H1 (cell line): ENCODE results near the gene GPR26. TPM values are rescaled to one million over a fixed set of nuclear protein-coding genes. Genes with fewer than 3 reads are reported as not detected.

Experiments
- CTCF ChIA-PET: fragments of 300-600 bp; sonication (Branson Sonifier 250); formaldehyde crosslinking; loops from one replicate; lab custom pipeline; 2021; ENCODE audit not compliant: partially characterized antibody; lab: Charles Lee
- POLR2A ChIA-PET: fragments of 300-600 bp; sonication (Branson Sonifier 250); formaldehyde crosslinking; loops from one replicate; lab custom pipeline; 2021; ENCODE audit warnings: inconsistent platforms; ENCODE audit not compliant: partially characterized antibody; lab: Charles Lee
- DNase-seq, 2 experiments: peaks; one replicate each; pipeline versions ENCODE4 v3.0.0 to v3.0.0-alpha.2; 2010 to 2022; ENCODE audit warnings: low spot score in 2 of 2, low read depth in 1 of 2, mixed read lengths in 1 of 2
- FAIRE-seq: peaks from 2 replicates; lab custom pipeline; 2011; peaks lifted over from hg19 to GRCh38; lab: Jason Lieb, UNC
- H2AFZ ChIP-seq: 2 replicates; pipeline ENCODE4 v1.8.1; 2012; ENCODE audit warnings: low read length, inconsistent platforms
- H2AK5ac ChIP-seq: 2 replicates; pipeline ENCODE4 v1.6.1; 2013; ENCODE audit warnings: low read depth, low read length
- H2BK120ac ChIP-seq: replicated peaks from 2 replicates; pipeline ENCODE3; 2013; ENCODE audit warnings: low read depth, low read length, inconsistent platforms
- H2BK12ac ChIP-seq: 2 replicates; pipeline ENCODE4 v1.6.1; 2013; ENCODE audit warnings: low read depth, low read length
- H2BK15ac ChIP-seq: 2 replicates; pipeline ENCODE4 v1.6.1; 2013; ENCODE audit warnings: low read length
- H2BK20ac ChIP-seq: 2 replicates; pipeline ENCODE4 v1.6.1; 2013; ENCODE audit warnings: low read length
- H2BK5ac ChIP-seq: 2 replicates; pipeline ENCODE4 v1.6.1; 2013; ENCODE audit warnings: low read depth, low read length
- H3K14ac ChIP-seq: 2 replicates; pipeline ENCODE4 v1.6.1; 2013; ENCODE audit warnings: inconsistent platforms; ENCODE audit not compliant: insufficient read length
- H3K18ac ChIP-seq: 2 replicates; pipeline ENCODE4 v1.6.1; 2013; ENCODE audit warnings: low read length; ENCODE audit errors: extremely low read depth
- H3K23ac ChIP-seq: 2 replicates; pipeline ENCODE4 v1.6.1; 2013; ENCODE audit warnings: inconsistent platforms; ENCODE audit not compliant: insufficient read length
- H3K23me2 ChIP-seq: 2 replicates; pipeline ENCODE4 v1.6.1; 2013; ENCODE audit warnings: low read depth, low read length
- H3K27ac ChIP-seq: 2 replicates; pipeline ENCODE4 v1.6.1; 2011; ENCODE audit warnings: low read depth, low read length, inconsistent platforms
- H3K27me3 ChIP-seq, 4 experiments: replicated peaks in 1 of 4; 1 replicate in 1 of 4; 2 replicates in 3 of 4; pipeline versions ENCODE4 v1.6.1 to v1.8.1; 2011 to 2013; ENCODE audit warnings: low read length in 3 of 4, mild to moderate bottlenecking in 3 of 4, inconsistent platforms in 2 of 4, mixed read lengths in 2 of 4, moderate library complexity in 1 of 4; ENCODE audit not compliant: control insufficient read depth in 3 of 4, insufficient read depth in 3 of 4; ENCODE audit errors: extremely low read depth in 1 of 4
- H3K36me3 ChIP-seq, 4 experiments: 2 replicates each; pipeline versions ENCODE4 v1.6.1 to v1.8.1; 2011 to 2013; ENCODE audit warnings: mild to moderate bottlenecking in 4 of 4, low read length in 3 of 4, moderate library complexity in 2 of 4, control low read depth in 1 of 4, inconsistent platforms in 1 of 4; ENCODE audit not compliant: insufficient read depth in 4 of 4, control insufficient read depth in 2 of 4
- H3K4ac ChIP-seq: replicated peaks from 2 replicates; pipeline ENCODE3; 2013; ENCODE audit warnings: low read length, low read depth, mixed read lengths, inconsistent platforms; ENCODE audit not compliant: insufficient read length
- H3K4me1 ChIP-seq, 4 experiments: replicated peaks in 1 of 4; 1 replicate in 1 of 4; 2 replicates in 3 of 4; pipeline versions ENCODE4 v1.6.1 to v1.8.1; 2011 to 2013; ENCODE audit warnings: low read length in 3 of 4, inconsistent platforms in 2 of 4, mixed read lengths in 1 of 4; ENCODE audit not compliant: insufficient read depth in 4 of 4, control insufficient read depth in 3 of 4
- H3K4me2 ChIP-seq, 2 experiments: 2 replicates each; pipeline versions ENCODE4 v1.6.1 to v1.8.1; 2011 to 2013; ENCODE audit warnings: low read depth in 2 of 2, low read length in 2 of 2, control low read depth in 1 of 2, inconsistent platforms in 1 of 2, mild to moderate bottlenecking in 1 of 2; ENCODE audit not compliant: insufficient read depth in 1 of 2
- H3K4me3 ChIP-seq, 4 experiments: fragments of 200-600, 300-600 bp in 1 of 4; sonication (generic), shearing (Covaris generic), sonication (Bioruptor Twin) in 1 of 4; 2 replicates each; pipeline versions ENCODE4 v1.5.1 to v1.8.1; 2011 to 2016; ENCODE audit warnings: low read length in 4 of 4, low read depth in 3 of 4, control low read depth in 2 of 4, inconsistent platforms in 2 of 4, mild to moderate bottlenecking in 2 of 4, mixed read lengths in 1 of 4, moderate library complexity in 1 of 4; ENCODE audit not compliant: insufficient read depth in 2 of 4; ENCODE audit errors: extremely low read depth in 1 of 4
- H3K56ac ChIP-seq: replicated peaks from 2 replicates; pipeline ENCODE3; 2013; ENCODE audit warnings: low read depth, mild to moderate bottlenecking, mixed read lengths, low read length, inconsistent platforms; ENCODE audit not compliant: insufficient read length
- H3K79me1 ChIP-seq: 2 replicates; pipeline ENCODE4 v1.6.1; 2013; ENCODE audit warnings: low read depth, low read length, control low read depth
- H3K79me2 ChIP-seq, 2 experiments: 2 replicates each; pipeline versions ENCODE4 v1.6.1 to v1.8.1; 2012 to 2013; ENCODE audit warnings: low read length in 2 of 2, mild to moderate bottlenecking in 2 of 2, inconsistent platforms in 1 of 2; ENCODE audit not compliant: insufficient read depth in 2 of 2, control insufficient read depth in 1 of 2
- H3K9ac ChIP-seq, 4 experiments: replicated peaks in 1 of 4; 1 replicate in 1 of 4; 2 replicates in 3 of 4; pipeline versions ENCODE4 v1.6.1 to v1.8.1; 2011 to 2013; ENCODE audit warnings: low read depth in 3 of 4, low read length in 3 of 4, control low read depth in 2 of 4, mild to moderate bottlenecking in 2 of 4, moderate library complexity in 2 of 4, inconsistent platforms in 1 of 4; ENCODE audit errors: extremely low read depth in 1 of 4
- H3K9me3 ChIP-seq, 2 experiments: 2 replicates each; pipeline versions ENCODE4 v1.6.1 to v1.8.1; 2012 to 2013; ENCODE audit warnings: mild to moderate bottlenecking in 2 of 2, moderate library complexity in 2 of 2, control low read depth in 1 of 2, inconsistent platforms in 1 of 2, low read depth in 1 of 2, low read length in 1 of 2, mixed read lengths in 1 of 2; ENCODE audit not compliant: insufficient read depth in 2 of 2
- H4K20me1 ChIP-seq, 2 experiments: replicated peaks in 1 of 2; 2 replicates each; pipeline versions ENCODE3 to v1.8.1; 2011 to 2013; ENCODE audit warnings: inconsistent platforms in 2 of 2, low read length in 2 of 2, mild to moderate bottlenecking in 1 of 2; ENCODE audit not compliant: insufficient read depth in 2 of 2, control insufficient read depth in 1 of 2
- H4K5ac ChIP-seq: 2 replicates; pipeline ENCODE4 v1.6.1; 2013; ENCODE audit warnings: low read length, low read depth, mixed read lengths, inconsistent platforms; ENCODE audit not compliant: insufficient read length
- H4K8ac ChIP-seq: 2 replicates; pipeline ENCODE4 v1.8.0; 2013; ENCODE audit warnings: mild to moderate bottlenecking, moderate library complexity, low read length, inconsistent platforms; ENCODE audit not compliant: insufficient read depth; ENCODE audit errors: extremely low read depth
- H4K91ac ChIP-seq: replicated peaks from 2 replicates; pipeline ENCODE3; 2013; ENCODE audit warnings: low read length, mixed read lengths, inconsistent platforms; ENCODE audit not compliant: insufficient read length
- KDM5A ChIP-seq: fragments of 200-600 bp; IDR thresholded peaks from 2 replicates; pipeline ENCODE4 v1.7.1; 2012; ENCODE audit warnings: mild to moderate bottlenecking, low read length, inconsistent platforms, mixed read lengths
- POU5F1 ChIP-seq: IDR thresholded peaks from 2 replicates; pipeline ENCODE4 v1.6.1; 2011; ENCODE audit warnings: low read depth, mild to moderate bottlenecking, low read length, moderate library complexity
- RAD21 ChIP-seq, 2 experiments: IDR thresholded peaks in 1 of 2; conservative IDR thresholded peaks in 1 of 2; 2 replicates each; pipeline ENCODE4 v1.6.1; 2011; ENCODE audit warnings: low read depth in 2 of 2, low read length in 2 of 2, improper control_type of control experiment in 1 of 2, inconsistent platforms in 1 of 2, mild to moderate bottlenecking in 1 of 2, moderate library complexity in 1 of 2
- RBBP5 ChIP-seq: IDR thresholded peaks from 2 replicates; pipeline ENCODE4 v1.7.1; 2012; ENCODE audit warnings: low read depth, mild to moderate bottlenecking, inconsistent platforms, low read length, moderate library complexity, borderline replicate concordance
- SIN3A ChIP-seq, 2 experiments: IDR thresholded peaks in 1 of 2; conservative IDR thresholded peaks in 1 of 2; 2 replicates each; pipeline ENCODE4 v1.6.1; 2011 to 2012; ENCODE audit warnings: low read length in 2 of 2, improper control_type of control experiment in 1 of 2, low read depth in 1 of 2, mild to moderate bottlenecking in 1 of 2
- TBP ChIP-seq: IDR thresholded peaks from 2 replicates; pipeline ENCODE4 v1.6.1; 2011; ENCODE audit warnings: low read depth, low read length, improper control_type of control experiment
- WGBS, 2 experiments: shearing (Covaris generic) in 1 of 2; methylation state at CpG; one replicate each; pipeline versions ENCODE4 v1.1.6 to v1.1.7; 2013 to 2015; ENCODE audit warnings: low lambda C conversion rate in 2 of 2, mixed read lengths in 2 of 2, inconsistent platforms in 1 of 2, low coverage in 1 of 2, missing lambda C conversion rate in 1 of 2; ENCODE audit not compliant: insufficient replicate concordance in 2 of 2, insufficient coverage in 1 of 2, insufficient read length in 1 of 2; ENCODE audit errors: extremely low coverage in 1 of 2, missing lambda C conversion rate in 1 of 2; 5-methylcytosine and 5-hydroxymethylcytosine counted together
- polyA plus RNA-seq, 7 experiments: library from polyadenylated mRNA; depleted of rRNA in 3 of 7; stranded (reverse) in 5 of 7; unstranded in 2 of 7; fragments of >200 nt in 5 of 7; fragments of 200-250 nt in 2 of 7; gene quantifications; 1 replicate in 5 of 7; 2 replicates in 1 of 7; 4 replicates in 1 of 7; pipeline versions ENCODE4 v1.2.1 to v1.2.3, GENCODE V29; 2011 to 2013; ENCODE audit warnings: missing spikeins in 2 of 7, mixed read lengths in 2 of 7
- total RNA-seq: library from RNA; stranded (reverse); fragmentation: NEBNext Ultra II Directional; extraction: Animal tissue kit (Norgen Biotek cat#: 25700); gene quantifications from 2 replicates; pipeline ENCODE4 v1.2.1, GENCODE V29; 2021

The GPR26 gene
- total and polyA plus RNA-seq, 2 of the 8 experiments (the other 6 are each of a cell fraction or from before 2014, with no cell fraction given), result 0.09 to 0.21 TPM

DNA sequence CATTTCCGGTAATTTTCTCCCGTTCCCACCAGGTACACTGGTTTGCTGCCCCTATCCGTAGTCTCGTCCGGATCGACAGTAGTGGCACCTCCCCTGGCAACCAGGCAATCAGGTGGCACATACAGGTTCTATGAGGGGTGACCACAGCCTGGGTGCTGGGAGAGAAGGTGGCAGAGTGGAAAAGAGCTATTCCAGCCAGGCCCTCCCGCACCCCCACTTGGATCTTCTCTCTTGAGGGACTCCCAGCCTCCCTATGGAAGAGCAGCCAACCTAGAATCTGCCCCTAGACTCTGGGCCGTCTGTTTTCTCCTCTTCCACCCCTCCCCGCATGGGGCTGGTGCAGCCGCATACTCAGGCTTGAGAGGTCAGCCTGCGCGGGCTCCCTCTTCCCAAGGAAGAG is 58.6 kb downstream of the GPR26 start:
- no peak overlapping the region for H3K56ac ChIP-seq
- no peaks in the 10 kb centered on the region for H3K79me1 ChIP-seq
- H3K27me3 ChIP-seq, result no peaks in the 10 kb centered on the region; a peak in 2 of 7 replicates
- no peaks in the 10 kb centered on the region for H3K79me2 ChIP-seq
- H4K8ac ChIP-seq, result no peak overlapping the region
- no peak overlapping the region for H3K18ac ChIP-seq
- no peak overlapping the region for H4K91ac ChIP-seq
- H4K20me1 ChIP-seq, result no peaks in the 10 kb centered on the region
- DNase-seq (no peak), FAIRE-seq (no peak)
- H2BK5ac ChIP-seq, result no peak overlapping the region
- no peak overlapping the region for H3K14ac ChIP-seq
- no peak overlapping the region for H4K5ac ChIP-seq
- no peak overlapping the region for H2BK15ac ChIP-seq
- ChIA-PET POLR2A (no interaction called here), CTCF (no interaction called here)
- peaks cover 2 to 12% (median 5%) of the 10 kb centered on the region in 4 experiments; a peak in 3 of 7 replicates for H3K4me1 ChIP-seq
- no peak overlapping the region for H2AK5ac ChIP-seq
- H3K4me2 ChIP-seq, result no peak overlapping the region
- no peak overlapping the region for H2AFZ ChIP-seq
- H3K9me3 ChIP-seq, result no peaks in the 10 kb centered on the region
- WGBS, 2 experiments, result 95% methylated on average over 12 of the region's 12 CpGs; no CpG with 5 or more reads in 1 of the 2 experiments
- no peak overlapping the region for H3K4ac ChIP-seq
- H2BK12ac ChIP-seq, result no peak overlapping the region
- H3K4me3 ChIP-seq, result no peak overlapping the region
- H3K36me3 ChIP-seq, result no peaks in the 10 kb centered on the region; a peak in 1 of 8 replicates
- H3K9ac ChIP-seq, result no peak overlapping the region
- H3K23ac ChIP-seq, result no peak overlapping the region
- no peak overlapping the region for H2BK20ac ChIP-seq
- no peak overlapping the region for H2BK120ac ChIP-seq
- no peaks in the 10 kb centered on the region for H3K23me2 ChIP-seq
- TF ChIP-seq POU5F1, result no peak
- TF ChIP-seq KDM5A, result no peak
- TF ChIP-seq TBP, result no peak
- TF ChIP-seq RAD21 (IDR thresholded peaks at IDR 0.05 in 1 of 2, conservative IDR thresholded peaks at IDR 0.05 in 1 of 2; ENCODE audit: low read depth in 2 of 2, low read length in 2 of 2), result no peak
- TF ChIP-seq RBBP5, result no peak
- no peak for TF ChIP-seq SIN3A (conservative IDR thresholded peaks at IDR 0.05 in 1 of 2, IDR thresholded peaks at IDR 0.05 in 1 of 2; ENCODE audit: low read depth in 1 of 2, low read length in 2 of 2)
- H3K27ac ChIP-seq, result no peak overlapping the region
